GM18505 (cell line): ENCODE measurements around the gene JAKMIP3.

ENCODE experiments used
- ATAC-seq: cut with Tn5 transposase; IDR thresholded peaks from one replicate; pipeline ENCODE4 v1.9.1; 2021; ENCODE audit not compliant: unreplicated experiment
- POLR2A ChIP-seq: IDR thresholded peaks from 4 replicates; pipeline ENCODE4 v1.6.1; 2011; ENCODE audit warnings: borderline replicate concordance; ENCODE audit not compliant: insufficient read depth, insufficient read length; ENCODE audit errors: extremely low read depth

JAKMIP3 gene

DNA sequence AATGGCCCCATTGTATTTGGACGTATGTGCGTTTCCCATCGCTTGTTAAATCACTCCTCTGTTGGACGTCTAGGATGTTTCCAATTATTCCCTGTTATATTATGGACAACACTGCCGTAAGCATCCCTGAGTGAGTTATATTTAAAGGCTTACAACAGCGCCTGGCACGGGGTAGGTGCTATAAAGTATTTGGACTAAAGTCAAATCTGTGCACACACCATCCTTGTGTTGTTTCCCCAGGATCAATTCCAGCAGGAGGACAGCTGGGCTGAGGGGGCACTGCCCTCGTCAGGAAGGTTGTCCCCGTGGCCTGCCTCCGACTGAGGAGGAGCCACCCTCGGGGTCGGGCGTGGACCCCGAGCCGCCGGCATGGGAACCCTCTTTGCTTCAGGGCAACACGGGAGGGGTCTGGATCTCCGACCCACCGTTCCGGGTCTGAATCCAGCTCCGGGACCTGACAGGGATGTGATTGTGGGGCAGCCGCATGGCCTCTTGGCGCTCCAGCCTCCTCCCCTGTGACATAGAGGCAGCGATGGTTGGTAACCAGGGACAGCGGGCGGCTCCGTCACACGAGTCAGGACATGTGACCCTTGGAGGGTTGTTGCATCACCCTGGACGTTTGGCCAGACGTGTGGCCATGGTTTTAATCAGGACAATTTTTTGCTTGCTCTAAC is 1.5 kb upstream of the JAKMIP3 start:
- ATAC-seq = no peak
- TF ChIP-seq POLR2A = no peak

GRCh38 chr10:132064771-132065437 is 842 bp upstream of the JAKMIP3 start:
- no peak for TF ChIP-seq POLR2A
- ATAC-seq = no peak

DNA sequence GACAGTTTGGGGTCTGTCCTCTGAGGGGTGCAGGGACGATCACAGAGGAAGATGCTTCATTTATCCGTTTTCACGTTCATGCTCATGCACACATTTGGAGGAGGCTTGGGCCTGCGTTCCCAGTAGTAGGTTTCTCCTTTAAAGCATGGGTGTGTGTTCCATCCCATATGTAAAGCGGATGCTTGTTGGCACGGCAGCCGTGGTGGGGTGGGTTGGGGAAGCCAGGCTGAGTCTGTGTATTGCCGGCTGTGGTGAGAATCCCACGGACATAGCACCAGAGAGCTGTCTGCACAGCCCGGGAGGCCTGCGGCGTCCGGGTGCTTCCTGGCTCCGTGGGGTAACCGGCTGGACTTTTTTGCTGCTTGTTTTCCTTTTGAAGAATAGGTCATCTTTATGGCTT is 440 bp downstream of the JAKMIP3 start:
- TF ChIP-seq POLR2A = no peak
- ATAC-seq = no peak

GRCh38 chr10:132066812-132067211 is 1.1 kb downstream of the JAKMIP3 start:
- no peak for TF ChIP-seq POLR2A
- no peak for ATAC-seq

DNA sequence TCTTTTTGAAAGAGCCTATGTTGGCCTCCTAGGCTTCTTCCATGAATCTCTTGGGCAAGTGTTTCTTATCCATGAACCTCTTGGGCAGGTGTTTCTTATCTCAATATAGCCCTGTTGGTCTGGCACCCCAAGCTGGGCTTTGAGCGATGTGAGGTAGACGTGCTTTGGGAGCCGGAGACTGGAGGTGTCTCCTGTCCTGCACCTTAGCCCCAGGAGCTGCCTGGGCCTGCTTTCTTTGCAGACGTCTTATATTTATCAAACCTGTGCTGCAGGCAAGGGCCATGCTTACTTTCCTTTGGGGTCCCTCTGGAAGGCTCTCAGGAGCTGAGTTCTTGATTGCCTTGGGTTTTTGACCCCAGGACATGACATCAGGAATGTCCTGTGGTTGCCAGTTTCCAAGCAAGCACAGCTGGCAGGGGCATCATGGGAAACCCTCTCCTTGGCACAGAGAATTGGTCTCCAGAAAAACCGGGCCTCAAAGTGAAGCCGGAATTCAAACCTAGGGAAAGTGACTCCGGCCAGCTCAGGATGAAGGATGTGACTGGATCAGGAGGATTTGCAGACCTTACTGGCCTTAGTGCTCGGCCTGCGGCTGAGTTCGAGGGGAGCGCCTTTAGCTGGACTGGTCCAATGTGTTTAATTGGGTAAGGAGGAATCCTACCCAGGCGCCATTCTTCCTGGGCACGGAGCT is 2.8 kb downstream of the JAKMIP3 start:
- no peak for ATAC-seq
- no peak for TF ChIP-seq POLR2A

GRCh38 chr10:132069122-132069848 is 3.5 kb downstream of the JAKMIP3 start:
- no peak for TF ChIP-seq POLR2A
- no peak for ATAC-seq

DNA sequence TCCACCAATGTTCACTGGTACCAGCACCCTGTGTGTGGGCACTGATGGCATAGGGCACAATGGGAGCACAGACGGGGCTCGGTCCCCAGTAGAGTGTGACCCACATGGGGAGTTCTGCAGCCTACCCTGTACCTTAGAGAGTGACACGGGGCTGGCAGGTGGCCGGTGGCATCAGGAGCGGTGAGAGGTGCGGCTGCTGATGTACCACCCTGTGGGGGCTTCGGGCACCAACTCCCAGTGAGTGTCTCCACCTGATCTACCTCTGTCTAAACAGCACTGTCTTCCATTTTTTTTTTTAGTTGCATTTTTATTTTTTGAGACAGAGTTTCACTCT is 4.1 kb downstream of the JAKMIP3 start:
- TF ChIP-seq POLR2A = no peak
- ATAC-seq = no peak

- no peak for TF ChIP-seq POLR2A
- ATAC-seq = no peak
Measured at GRCh38 chr10:132070724-132071123, 5.0 kb downstream of the JAKMIP3 start.

- ATAC-seq = no peak
- no peak for TF ChIP-seq POLR2A
Measured at GRCh38 chr10:132071667-132072066, 5.9 kb downstream of the JAKMIP3 start.

- no peak for TF ChIP-seq POLR2A
- ATAC-seq = no peak
Measured at GRCh38 chr10:132075909-132076577, 10.3 kb downstream of the JAKMIP3 start.

DNA sequence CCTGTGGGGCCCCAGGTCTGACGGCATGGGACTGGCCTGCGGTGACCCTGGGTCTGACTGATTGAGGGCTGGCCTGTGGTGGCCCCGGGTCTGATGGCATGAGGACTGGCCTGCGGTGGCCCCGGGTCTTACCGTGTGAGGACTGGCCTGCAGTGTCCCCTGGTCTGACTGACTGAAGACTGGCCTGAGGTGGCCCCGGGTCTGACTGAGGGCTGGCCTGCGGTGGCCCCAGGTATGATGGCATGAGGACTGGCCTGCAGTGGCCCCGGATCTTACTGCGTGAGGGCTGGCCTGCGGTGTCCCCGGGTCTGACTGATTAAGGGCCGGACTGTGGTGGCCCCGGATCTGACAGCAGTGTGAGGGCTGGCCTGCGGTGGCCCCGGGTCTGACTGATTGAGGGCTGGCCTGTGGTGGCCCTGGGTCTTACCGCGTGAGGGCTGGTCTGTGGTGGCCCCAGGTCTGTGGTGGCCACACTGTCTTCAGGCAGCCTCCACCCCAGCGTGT is 10.9 kb downstream of the JAKMIP3 start:
- no peak for ATAC-seq
- no peak for TF ChIP-seq POLR2A

GRCh38 chr10:132077091-132077490 is 11.3 kb downstream of the JAKMIP3 start:
- no peak for ATAC-seq
- no peak for TF ChIP-seq POLR2A
